ENCODE measurements around the gene KRT85.
"Not testable (repeated sequence)": the region's sequence is repeated elsewhere in the genome, so short reads cannot be mapped to it uniquely, and the experiment has no call there.

Gene KRT85

GRCh38 chr12:52345041-52345440 lies 22.2 kb downstream of the KRT85 start:
- peaks cover 58 to 94% of the 10 kb centered on the region in 2 experiments for H3K27me3 ChIP-seq (ENCODE audit: control insufficient read depth in 1 of 2, insufficient read depth in 1 of 2, low read length in 2 of 2)
- H4K91ac ChIP-seq (ENCODE audit: low read length); H3K9me3 ChIP-seq (ENCODE audit: control insufficient read depth, low read length); DNase-seq; H2BK120ac ChIP-seq (ENCODE audit: low read depth, low read length); H3K4me1 ChIP-seq (ENCODE audit: control insufficient read depth, insufficient read depth, low read depth, low read length); H3K36me3 ChIP-seq (ENCODE audit: control insufficient read depth in 1 of 2, insufficient read depth in 2 of 2, low read depth in 1 of 2, low read length in 2 of 2); H2BK5ac ChIP-seq (ENCODE audit: low read depth, low read length, poor library complexity, severe bottlenecking); H3K4me3 ChIP-seq (ENCODE audit: insufficient read depth in 1 of 2, low read depth in 1 of 2, low read length in 2 of 2); H3K18ac ChIP-seq (ENCODE audit: low read depth in 1 of 2, low read length in 2 of 2); H3K4me2 ChIP-seq (ENCODE audit: low read length, poor library complexity, severe bottlenecking); H2BK12ac ChIP-seq (ENCODE audit: low read length in 2 of 2); H2AK5ac ChIP-seq (ENCODE audit: low read length, severe bottlenecking); H3K79me1 ChIP-seq (replicated peaks; ENCODE audit: low read length, poor library complexity, severe bottlenecking); H2BK15ac ChIP-seq (ENCODE audit: low read depth, poor library complexity, severe bottlenecking); H3K23ac ChIP-seq (ENCODE audit: low read length in 2 of 2); H3K27ac ChIP-seq (ENCODE audit: low read length, poor library complexity, severe bottlenecking); H3K4ac ChIP-seq (ENCODE audit: low read depth in 1 of 2, low read length in 2 of 2); H4K8ac ChIP-seq (ENCODE audit: low read length); H3K14ac ChIP-seq (ENCODE audit: low read length in 2 of 2); H2AFZ ChIP-seq (ENCODE audit: low read depth, low read length); H3K9ac ChIP-seq (ENCODE audit: low read length): not testable (repeated sequence)
- 82% methylated on average over 8 of the region's 8 CpGs for WGBS

GRCh38 chr12:52344111-52344510 lies 23.2 kb downstream of the KRT85 start:
- Histone ChIP-seq H3K9ac (ENCODE audit: low read length) (no peak overlapping the region), H3K79me1 (replicated peaks; ENCODE audit: low read length, poor library complexity, severe bottlenecking) (no peaks in the 10 kb centered on the region), H4K8ac (ENCODE audit: low read length) (no peak overlapping the region), H2BK5ac (ENCODE audit: low read depth, low read length, poor library complexity, severe bottlenecking) (no peak overlapping the region), H4K91ac (ENCODE audit: low read length) (peak overlapping the region; percentile 70), H3K4me2 (ENCODE audit: low read length, poor library complexity, severe bottlenecking) (no peak overlapping the region), H3K4me3 (ENCODE audit: insufficient read depth in 1 of 2, low read depth in 1 of 2, low read length in 2 of 2) (no peak overlapping the region), H3K9me3 (ENCODE audit: control insufficient read depth, low read length) (peaks cover 7% of the 10 kb centered on the region), H3K14ac (ENCODE audit: low read length in 2 of 2) (no peak overlapping the region), H3K36me3 (ENCODE audit: control insufficient read depth in 1 of 2, insufficient read depth in 2 of 2, low read depth in 1 of 2, low read length in 2 of 2) (no peaks in the 10 kb centered on the region), H3K4ac (ENCODE audit: low read depth in 1 of 2, low read length in 2 of 2) (no peak overlapping the region), H2AK5ac (ENCODE audit: low read length, severe bottlenecking) (no peak overlapping the region), H2BK12ac (ENCODE audit: low read length in 2 of 2) (no peak overlapping the region), H2BK120ac (ENCODE audit: low read depth, low read length) (no peak overlapping the region), H3K27me3 (ENCODE audit: control insufficient read depth in 1 of 2, insufficient read depth in 1 of 2, low read length in 2 of 2) (peaks cover 64 to 95% of the 10 kb centered on the region in 2 experiments), H3K4me1 (ENCODE audit: control insufficient read depth, insufficient read depth, low read depth, low read length) (no peaks in the 10 kb centered on the region), H3K18ac (ENCODE audit: low read depth in 1 of 2, low read length in 2 of 2) (no peak overlapping the region), H3K23ac (ENCODE audit: low read length in 2 of 2) (no peak overlapping the region), H2BK15ac (ENCODE audit: low read depth, poor library complexity, severe bottlenecking) (no peak overlapping the region), H3K27ac (ENCODE audit: low read length, poor library complexity, severe bottlenecking) (no peak overlapping the region), H2AFZ (ENCODE audit: low read depth, low read length) (no peak overlapping the region)
- 88% methylated on average over 12 of the region's 12 CpGs for WGBS
- DNase-seq: no peak

GRCh38 chr12:52343550-52343949 lies 23.7 kb downstream of the KRT85 start:
- DNase-seq: no peak
- H3K4me2 ChIP-seq (ENCODE audit: low read length, poor library complexity, severe bottlenecking): no peak overlapping the region
- no peak overlapping the region for H3K27ac ChIP-seq (ENCODE audit: low read length, poor library complexity, severe bottlenecking)
- no peaks in the 10 kb centered on the region for H3K4me1 ChIP-seq (ENCODE audit: control insufficient read depth, insufficient read depth, low read depth, low read length)
- no peak overlapping the region for H2BK120ac ChIP-seq (ENCODE audit: low read depth, low read length)
- no peak overlapping the region for H3K23ac ChIP-seq (ENCODE audit: low read length in 2 of 2)
- no peak overlapping the region for H3K18ac ChIP-seq (ENCODE audit: low read depth in 1 of 2, low read length in 2 of 2)
- no peak overlapping the region for H2BK15ac ChIP-seq (ENCODE audit: low read depth, poor library complexity, severe bottlenecking)
- no peak overlapping the region for H4K8ac ChIP-seq (ENCODE audit: low read length)
- no peak overlapping the region for H2AFZ ChIP-seq (ENCODE audit: low read depth, low read length)
- H3K27me3 ChIP-seq (ENCODE audit: control insufficient read depth in 1 of 2, insufficient read depth in 1 of 2, low read length in 2 of 2): peaks cover 67 to 97% of the 10 kb centered on the region in 2 experiments
- H3K9ac ChIP-seq (ENCODE audit: low read length): no peak overlapping the region
- no peaks in the 10 kb centered on the region for H3K36me3 ChIP-seq (ENCODE audit: control insufficient read depth in 1 of 2, insufficient read depth in 2 of 2, low read depth in 1 of 2, low read length in 2 of 2)
- H2BK5ac ChIP-seq (ENCODE audit: low read depth, low read length, poor library complexity, severe bottlenecking): no peak overlapping the region
- no peak overlapping the region for H3K4me3 ChIP-seq (ENCODE audit: insufficient read depth in 1 of 2, low read depth in 1 of 2, low read length in 2 of 2)
- H3K9me3 ChIP-seq (ENCODE audit: control insufficient read depth, low read length): peaks cover 7% of the 10 kb centered on the region
- H2BK12ac ChIP-seq (ENCODE audit: low read length in 2 of 2): no peak overlapping the region
- H3K14ac ChIP-seq (ENCODE audit: low read length in 2 of 2): no peak overlapping the region
- no peaks in the 10 kb centered on the region for H3K79me1 ChIP-seq (replicated peaks; ENCODE audit: low read length, poor library complexity, severe bottlenecking)
- 75% methylated on average over 2 of the region's 2 CpGs for WGBS
- no peak overlapping the region for H3K4ac ChIP-seq (ENCODE audit: low read depth in 1 of 2, low read length in 2 of 2)
- H2AK5ac ChIP-seq (ENCODE audit: low read length, severe bottlenecking): no peak overlapping the region
- H4K91ac ChIP-seq (ENCODE audit: low read length): no peak overlapping the region

- no peaks in the 10 kb centered on the region for H3K4me1 ChIP-seq (ENCODE audit: control insufficient read depth, insufficient read depth, low read depth, low read length)
- H3K4me3 ChIP-seq (ENCODE audit: insufficient read depth in 1 of 2, low read depth in 1 of 2, low read length in 2 of 2): no peak overlapping the region
- peaks cover 7% of the 10 kb centered on the region for H3K9me3 ChIP-seq (ENCODE audit: control insufficient read depth, low read length)
- H3K23ac ChIP-seq (ENCODE audit: low read length in 2 of 2): no peak overlapping the region
- H3K36me3 ChIP-seq (ENCODE audit: control insufficient read depth in 1 of 2, insufficient read depth in 2 of 2, low read depth in 1 of 2, low read length in 2 of 2): no peaks in the 10 kb centered on the region
- H2BK12ac ChIP-seq (ENCODE audit: low read length in 2 of 2): no peak overlapping the region
- no peak overlapping the region for H4K8ac ChIP-seq (ENCODE audit: low read length)
- no peak overlapping the region for H3K14ac ChIP-seq (ENCODE audit: low read length in 2 of 2)
- H2BK15ac ChIP-seq (ENCODE audit: low read depth, poor library complexity, severe bottlenecking): no peak overlapping the region
- peaks cover 67 to 94% of the 10 kb centered on the region in 2 experiments for H3K27me3 ChIP-seq (ENCODE audit: control insufficient read depth in 1 of 2, insufficient read depth in 1 of 2, low read length in 2 of 2)
- no peak for DNase-seq
- no peak overlapping the region for H2AK5ac ChIP-seq (ENCODE audit: low read length, severe bottlenecking)
- H2AFZ ChIP-seq (ENCODE audit: low read depth, low read length): no peak overlapping the region
- no peak overlapping the region for H3K9ac ChIP-seq (ENCODE audit: low read length)
- no peaks in the 10 kb centered on the region for H3K79me1 ChIP-seq (replicated peaks; ENCODE audit: low read length, poor library complexity, severe bottlenecking)
- H3K4me2 ChIP-seq (ENCODE audit: low read length, poor library complexity, severe bottlenecking): no peak overlapping the region
- WGBS: 65% methylated on average over 2 of the region's 2 CpGs
- no peak overlapping the region for H3K27ac ChIP-seq (ENCODE audit: low read length, poor library complexity, severe bottlenecking)
- no peak overlapping the region for H3K4ac ChIP-seq (ENCODE audit: low read depth in 1 of 2, low read length in 2 of 2)
- H3K18ac ChIP-seq (ENCODE audit: low read depth in 1 of 2, low read length in 2 of 2): no peak overlapping the region
- no peak overlapping the region for H2BK120ac ChIP-seq (ENCODE audit: low read depth, low read length)
- H2BK5ac ChIP-seq (ENCODE audit: low read depth, low read length, poor library complexity, severe bottlenecking): no peak overlapping the region
- H4K91ac ChIP-seq (ENCODE audit: low read length): no peak overlapping the region
Measured at GRCh38 chr12:52342781-52343490, 24.3 kb downstream of the KRT85 start.
